D721Med (cell line): ENCODE results near the gene TIMM17B.

Experiments used
- DNase-seq: peaks from one replicate; pipeline ENCODE4 v3.0.0; 2011; ENCODE audit warnings: low spot score; ENCODE audit not compliant: insufficient read length
- FAIRE-seq: peaks from 2 replicates; lab custom pipeline; 2011; peaks lifted over from hg19 to GRCh38; lab: Jason Lieb, UNC
- CTCF ChIP-seq: IDR thresholded peaks from 2 replicates; pipeline ENCODE4 v1.5.1; 2012; ENCODE audit warnings: mild to moderate bottlenecking, control low read depth; ENCODE audit not compliant: insufficient read depth; ENCODE audit errors: missing control alignments

Gene TIMM17B

GRCh38 chrX:48911412-48912182, 14.0 kb upstream of the TIMM17B start, which contains the start of gene SLC35A2:
SLC35A2 (minus strand) TSS chrX:48911646; CDS start chrX:48911636, 10 bp downstream.
- TF ChIP-seq CTCF, result no peak
- DNase-seq (peak; percentile 52), FAIRE-seq (no peak)

GRCh38 chrX:48910926-48911411, 13.4 kb upstream of the TIMM17B start:
- DNase-seq, result no peak
- FAIRE-seq, result no peak
- TF ChIP-seq CTCF, result no peak

GRCh38 chrX:48909703-48910294, 12.2 kb upstream of the TIMM17B start:
- DNase-seq, result no peak
- no peak for FAIRE-seq
- TF ChIP-seq CTCF, result no peak

- FAIRE-seq, result no peak
- no peak for TF ChIP-seq CTCF
Observed at GRCh38 chrX:48908600-48908999, 11.0 kb upstream of the TIMM17B start.

GRCh38 chrX:48905090-48905790, 7.7 kb upstream of the TIMM17B start:
- TF ChIP-seq CTCF, result no peak
- DNase-seq, result no peak
- FAIRE-seq, result no peak

More at GRCh38 chrX:48908600-48908999, 11.0 kb upstream of the TIMM17B start:
- DNase-seq, result no peak

GRCh38 chrX:48904626-48905025, 7.1 kb upstream of the TIMM17B start:
- FAIRE-seq (no peak), DNase-seq (no peak)
- no peak for TF ChIP-seq CTCF
